ENCODE measurements around the gene SPINT3. TPM values are rescaled to one million over a fixed set of nuclear protein-coding genes. Genes with fewer than 3 reads are reported as not detected.

SPINT3 gene
- total and polyA plus RNA-seq, 11 donors = not detected

- DNase-seq (no peak), ATAC-seq (peak in 2 of 4 donors; percentile 9 to 22)
- Histone ChIP-seq H3K9me3 (peaks cover 0 to 7% (median 0%) of the 10 kb centered on the region in 12 donors), H3K27ac (peak overlapping the region in 1 of 12 donors; percentile 85), H3K27me3 (peaks cover 7 to 79% (median 33%) of the 10 kb centered on the region in 9 donors), H3K36me3 (no peaks in the 10 kb centered on the region), H3K4me1 (peaks cover 6 to 23% (median 16%) of the 10 kb centered on the region in 12 donors), H3K4me3 (peak overlapping the region; percentile 41 to 64 (median 53))
- intact Hi-C loops (cut with DNase I) = loop anchor here in 1 of 10 donors (10.0 kb wide), 1 partner anchor 284 kb away; no protein-coding TSS in a partner anchor
- TF ChIP-seq CTCF (IDR thresholded peaks at IDR 0.05) = peak in 2 of 12 donors; percentile 11 to 20
- no peak for TF ChIP-seq POLR2A (IDR thresholded peaks at IDR 0.05)
- WGBS, 4 donors = 17 to 29% (median 24%) methylated on average over 10 of the region's 10 CpGs
Measured at GRCh38 chr20:45470937-45471336, 44.5 kb downstream of the SPINT3 start.

- peaks cover 6 to 23% (median 16%) of the 10 kb centered on the region in 12 donors for H3K4me1 ChIP-seq
- H3K36me3 ChIP-seq = no peaks in the 10 kb centered on the region
- DNase-seq (peak in 4 of 5 donors; percentile 31 to 67 (median 40)), ATAC-seq (peak in 3 of 4 donors; percentile 71 to 88 (median 77))
- intact Hi-C loops (cut with DNase I) = loop anchor here in 1 of 10 donors (10.0 kb wide), 1 partner anchor 284 kb away; no protein-coding TSS in a partner anchor
- peak overlapping the region; percentile 41 to 64 (median 53) for H3K4me3 ChIP-seq
- peaks cover 7 to 77% (median 33%) of the 10 kb centered on the region in 9 donors for H3K27me3 ChIP-seq
- 0 to 1% (median 1%) methylated on average over 4 to 50 of the region's 50 CpGs for WGBS, 4 donors
- H3K9me3 ChIP-seq = peaks cover 0 to 7% (median 0%) of the 10 kb centered on the region in 12 donors
- H3K27ac ChIP-seq = peak overlapping the region in 2 of 12 donors; percentile 29 to 85
- TF ChIP-seq POLR2A (IDR thresholded peaks at IDR 0.05) = no peak
- TF ChIP-seq CTCF (IDR thresholded peaks at IDR 0.05) = no peak
Measured at GRCh38 chr20:45470262-45470931, 45.0 kb downstream of the SPINT3 start.

- Histone ChIP-seq H3K4me3 (peak within 1 kb of the TSS; percentile 41 to 64 (median 53)), H3K27ac (peak within 1 kb of the TSS in 2 of 12 donors; percentile 29 to 85), H3K4me1 (peaks cover 6 to 23% (median 16%) of the 10 kb centered on the region in 12 donors), H3K36me3 (no peaks in the 10 kb centered on the region), H3K9me3 (peaks cover 0 to 7% (median 0%) of the 10 kb centered on the region in 12 donors), H3K27me3 (peaks cover 7 to 78% (median 33%) of the 10 kb centered on the region in 9 donors)
- intact Hi-C loops (cut with DNase I) = loop anchor here in 3 of 10 donors (10.0 kb wide), 2 partner anchors 285 to 305 kb away; no protein-coding TSS in a partner anchor
- DNase-seq (no peak), ATAC-seq (peak in 3 of 4 donors; percentile 18 to 35 (median 30))
- 6 to 9% (median 8%) methylated on average over 22 to 54 of the region's 54 CpGs for WGBS, 4 donors
- TF ChIP-seq POLR2A (IDR thresholded peaks at IDR 0.05) (no peak), CTCF (IDR thresholded peaks at IDR 0.05) (no peak)
Measured at GRCh38 chr20:45469336-45470261, 45.8 kb downstream of the SPINT3 start, which contains the start of gene WFDC2. Gene WFDC2, plus strand, starts transcription at chr20:45469753. Its CDS starts 29 bp downstream, at chr20:45469782.
